ENCODE results near the gene TTPAL. TPM values are rescaled to one million over a fixed set of nuclear protein-coding genes. Genes with fewer than 3 reads are reported as not detected.

Gene TTPAL
- total and polyA plus RNA-seq, 4 donors = 11.6 to 39.7 (median 17.6) TPM

DNA sequence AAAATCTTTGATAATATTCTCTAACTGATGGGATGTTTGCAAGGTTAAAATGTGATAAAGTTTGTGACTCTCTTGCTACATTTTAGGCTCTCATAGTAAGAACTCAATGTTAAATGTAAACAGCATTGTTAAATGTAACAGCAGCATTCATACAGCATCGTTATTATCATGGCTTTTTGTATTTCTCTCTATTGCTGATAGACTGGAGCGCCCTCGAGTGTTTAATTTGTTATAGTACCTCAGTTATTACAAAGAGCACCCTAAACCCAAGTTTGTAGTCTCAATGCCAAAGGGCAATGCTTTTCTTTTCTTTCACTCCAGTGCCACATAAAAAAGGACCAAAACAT, 14.9 kb upstream of the TTPAL start (continued):
- TF ChIP-seq, protein P1, sequence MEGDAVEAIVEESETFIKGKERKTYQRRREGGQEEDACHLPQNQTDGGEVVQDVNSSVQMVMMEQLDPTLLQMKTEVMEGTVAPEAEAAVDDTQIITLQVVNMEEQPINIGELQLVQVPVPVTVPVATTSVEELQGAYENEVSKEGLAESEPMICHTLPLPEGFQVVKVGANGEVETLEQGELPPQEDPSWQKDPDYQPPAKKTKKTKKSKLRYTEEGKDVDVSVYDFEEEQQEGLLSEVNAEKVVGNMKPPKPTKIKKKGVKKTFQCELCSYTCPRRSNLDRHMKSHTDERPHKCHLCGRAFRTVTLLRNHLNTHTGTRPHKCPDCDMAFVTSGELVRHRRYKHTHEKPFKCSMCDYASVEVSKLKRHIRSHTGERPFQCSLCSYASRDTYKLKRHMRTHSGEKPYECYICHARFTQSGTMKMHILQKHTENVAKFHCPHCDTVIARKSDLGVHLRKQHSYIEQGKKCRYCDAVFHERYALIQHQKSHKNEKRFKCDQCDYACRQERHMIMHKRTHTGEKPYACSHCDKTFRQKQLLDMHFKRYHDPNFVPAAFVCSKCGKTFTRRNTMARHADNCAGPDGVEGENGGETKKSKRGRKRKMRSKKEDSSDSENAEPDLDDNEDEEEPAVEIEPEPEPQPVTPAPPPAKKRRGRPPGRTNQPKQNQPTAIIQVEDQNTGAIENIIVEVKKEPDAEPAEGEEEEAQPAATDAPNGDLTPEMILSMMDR (IDR thresholded peaks at IDR 0.05; ENCODE audit: low read depth, low read length, missing input control) = peak; percentile 52
- TF ChIP-seq YY1 (IDR thresholded peaks at IDR 0.05) = no peak
- TF ChIP-seq FOXA1 (IDR thresholded peaks at IDR 0.05) = no peak

GRCh38 chr20:44461142-44461802, 14.4 kb upstream of the TTPAL start:
- H3K9ac ChIP-seq (ENCODE audit: low read depth in 1 of 2, low read length in 2 of 2) = peak overlapping the region; percentile 50 to 69
- H3K4me1 ChIP-seq (ENCODE audit: control insufficient read depth in 4 of 4, insufficient read depth in 4 of 4, low read length in 3 of 4) = peaks cover 16 to 46% (median 32%) of the 10 kb centered on the region in 4 donors

More at GRCh38 chr20:44461142-44461802, 14.4 kb upstream of the TTPAL start:
- no peak for DNase-seq (ENCODE audit: low spot score)
- H3K36me3 ChIP-seq (ENCODE audit: control insufficient read depth in 4 of 4, insufficient read depth in 3 of 4, low read depth in 1 of 4, low read length in 3 of 4) = no peaks in the 10 kb centered on the region
- peak in 1 of 2 donors; percentile 54 for TF ChIP-seq JUND (IDR thresholded peaks at IDR 0.05)
- TF ChIP-seq RAD21 (IDR thresholded peaks at IDR 0.05) = no peak
- TF ChIP-seq FOXA1 (IDR thresholded peaks at IDR 0.05) = no peak
- TF ChIP-seq FOXA2 (IDR thresholded peaks at IDR 0.05) = peak; percentile 13
- TF ChIP-seq SP1 (IDR thresholded peaks at IDR 0.05) = peak; percentile 81
- TF ChIP-seq ZBTB33 (IDR thresholded peaks at IDR 0.05) = peak; percentile 43
- peak; percentile 2 for TF ChIP-seq TAF1 (conservative IDR thresholded peaks at IDR 0.05)
- TF ChIP-seq, protein P1 (IDR thresholded peaks at IDR 0.05; ENCODE audit: low read depth, low read length, missing input control) = no peak
- peak; percentile 66 for TF ChIP-seq HNF4G (IDR thresholded peaks at IDR 0.05)
- peak; percentile 56 for TF ChIP-seq YY1 (IDR thresholded peaks at IDR 0.05)
- peak; percentile 55 for TF ChIP-seq REST (IDR thresholded peaks at IDR 0.05)
- TF ChIP-seq NR2F2 (IDR thresholded peaks at IDR 0.05) = peak; percentile 61
- peak; percentile 64 to 96 for TF ChIP-seq RXRA (IDR thresholded peaks at IDR 0.05)
- peak in 1 of 2 donors; percentile 71 for TF ChIP-seq GABPA (IDR thresholded peaks at IDR 0.05 in 1 of 2, conservative IDR thresholded peaks at IDR 0.05 in 1 of 2)
- peak; percentile 84 to 89 for TF ChIP-seq HNF4A (conservative IDR thresholded peaks at IDR 0.05)
- TF ChIP-seq EGR1 (IDR thresholded peaks at IDR 0.05; ENCODE audit: low read depth in 2 of 2) = no peak
- TF ChIP-seq, protein P2, sequence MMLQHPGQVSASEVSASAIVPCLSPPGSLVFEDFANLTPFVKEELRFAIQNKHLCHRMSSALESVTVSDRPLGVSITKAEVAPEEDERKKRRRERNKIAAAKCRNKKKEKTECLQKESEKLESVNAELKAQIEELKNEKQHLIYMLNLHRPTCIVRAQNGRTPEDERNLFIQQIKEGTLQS (IDR thresholded peaks at IDR 0.05) = no peak
- peak; percentile 8 for TF ChIP-seq MAX (IDR thresholded peaks at IDR 0.05)
- no peak overlapping the region for H3K4me3 ChIP-seq (ENCODE audit: low read depth in 1 of 3, low read length in 3 of 3)
- H3K27ac ChIP-seq (ENCODE audit: low read depth in 1 of 2, low read length in 2 of 2) = peak overlapping the region; percentile 87 to 92
- no peaks in the 10 kb centered on the region for H3K27me3 ChIP-seq (ENCODE audit: control insufficient read depth in 4 of 4, insufficient read depth in 4 of 4, low read length in 3 of 4)
- no peaks in the 10 kb centered on the region for H3K9me3 ChIP-seq (ENCODE audit: control insufficient read depth in 4 of 4, low read length in 3 of 4)
- 30% methylated on average over 6 of the region's 6 CpGs for WGBS
